ENCODE measurements around the gene COL1A2. TPM values are rescaled to one million over a fixed set of nuclear protein-coding genes. Genes with fewer than 3 reads are reported as not detected.

The COL1A2 gene
- polyA plus RNA-seq, 1 donor from 2014 or later = 2.5 TPM

DNA sequence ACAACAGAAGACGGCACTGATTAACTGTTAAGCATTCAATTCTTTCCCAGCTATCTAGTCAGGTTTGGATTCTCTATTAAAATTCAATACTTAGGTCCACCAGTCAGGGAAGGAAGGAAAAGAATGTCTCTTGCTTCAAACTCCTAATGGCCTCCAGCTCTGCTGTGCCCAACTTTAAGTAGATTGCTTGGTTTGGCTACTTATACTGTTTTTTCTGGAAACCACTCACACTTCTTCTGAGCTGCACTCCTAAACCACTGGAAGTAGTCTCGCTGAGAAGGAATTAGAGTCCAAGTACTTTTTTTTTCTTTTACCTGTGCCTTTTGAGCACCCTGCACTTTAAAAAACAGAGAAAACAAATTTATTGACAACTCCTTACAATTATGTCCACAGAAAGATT is 26.7 kb upstream of the COL1A2 start:
- no peaks in the 10 kb centered on the region for H3K9me3 ChIP-seq (ENCODE audit: low read length)
- H3K4me3 ChIP-seq (ENCODE audit: low read length) = no peak overlapping the region
- no peak overlapping the region for H3K9ac ChIP-seq (ENCODE audit: low read length)
- TF ChIP-seq POLR2AphosphoS5 (IDR thresholded peaks at IDR 0.05) (no peak), RAD21 (conservative IDR thresholded peaks at IDR 0.05) (no peak), EZH2 (IDR thresholded peaks at IDR 0.05; ENCODE audit: borderline replicate concordance, insufficient read depth, low read length, poor library complexity, severe bottlenecking) (no peak), EP300 (conservative IDR thresholded peaks at IDR 0.05; ENCODE audit: poor library complexity, severe bottlenecking) (no peak), TAF1 (IDR thresholded peaks at IDR 0.05; ENCODE audit: low read depth) (no peak), MXI1 (conservative IDR thresholded peaks at IDR 0.05; ENCODE audit: poor library complexity, severe bottlenecking) (no peak), SMC3 (conservative IDR thresholded peaks at IDR 0.05; ENCODE audit: poor library complexity) (no peak)
- TF ChIP-seq, protein P1, sequence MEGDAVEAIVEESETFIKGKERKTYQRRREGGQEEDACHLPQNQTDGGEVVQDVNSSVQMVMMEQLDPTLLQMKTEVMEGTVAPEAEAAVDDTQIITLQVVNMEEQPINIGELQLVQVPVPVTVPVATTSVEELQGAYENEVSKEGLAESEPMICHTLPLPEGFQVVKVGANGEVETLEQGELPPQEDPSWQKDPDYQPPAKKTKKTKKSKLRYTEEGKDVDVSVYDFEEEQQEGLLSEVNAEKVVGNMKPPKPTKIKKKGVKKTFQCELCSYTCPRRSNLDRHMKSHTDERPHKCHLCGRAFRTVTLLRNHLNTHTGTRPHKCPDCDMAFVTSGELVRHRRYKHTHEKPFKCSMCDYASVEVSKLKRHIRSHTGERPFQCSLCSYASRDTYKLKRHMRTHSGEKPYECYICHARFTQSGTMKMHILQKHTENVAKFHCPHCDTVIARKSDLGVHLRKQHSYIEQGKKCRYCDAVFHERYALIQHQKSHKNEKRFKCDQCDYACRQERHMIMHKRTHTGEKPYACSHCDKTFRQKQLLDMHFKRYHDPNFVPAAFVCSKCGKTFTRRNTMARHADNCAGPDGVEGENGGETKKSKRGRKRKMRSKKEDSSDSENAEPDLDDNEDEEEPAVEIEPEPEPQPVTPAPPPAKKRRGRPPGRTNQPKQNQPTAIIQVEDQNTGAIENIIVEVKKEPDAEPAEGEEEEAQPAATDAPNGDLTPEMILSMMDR (IDR thresholded peaks at IDR 0.05; ENCODE audit: poor library complexity, severe bottlenecking) = no peak
- TF ChIP-seq, protein P2, sequence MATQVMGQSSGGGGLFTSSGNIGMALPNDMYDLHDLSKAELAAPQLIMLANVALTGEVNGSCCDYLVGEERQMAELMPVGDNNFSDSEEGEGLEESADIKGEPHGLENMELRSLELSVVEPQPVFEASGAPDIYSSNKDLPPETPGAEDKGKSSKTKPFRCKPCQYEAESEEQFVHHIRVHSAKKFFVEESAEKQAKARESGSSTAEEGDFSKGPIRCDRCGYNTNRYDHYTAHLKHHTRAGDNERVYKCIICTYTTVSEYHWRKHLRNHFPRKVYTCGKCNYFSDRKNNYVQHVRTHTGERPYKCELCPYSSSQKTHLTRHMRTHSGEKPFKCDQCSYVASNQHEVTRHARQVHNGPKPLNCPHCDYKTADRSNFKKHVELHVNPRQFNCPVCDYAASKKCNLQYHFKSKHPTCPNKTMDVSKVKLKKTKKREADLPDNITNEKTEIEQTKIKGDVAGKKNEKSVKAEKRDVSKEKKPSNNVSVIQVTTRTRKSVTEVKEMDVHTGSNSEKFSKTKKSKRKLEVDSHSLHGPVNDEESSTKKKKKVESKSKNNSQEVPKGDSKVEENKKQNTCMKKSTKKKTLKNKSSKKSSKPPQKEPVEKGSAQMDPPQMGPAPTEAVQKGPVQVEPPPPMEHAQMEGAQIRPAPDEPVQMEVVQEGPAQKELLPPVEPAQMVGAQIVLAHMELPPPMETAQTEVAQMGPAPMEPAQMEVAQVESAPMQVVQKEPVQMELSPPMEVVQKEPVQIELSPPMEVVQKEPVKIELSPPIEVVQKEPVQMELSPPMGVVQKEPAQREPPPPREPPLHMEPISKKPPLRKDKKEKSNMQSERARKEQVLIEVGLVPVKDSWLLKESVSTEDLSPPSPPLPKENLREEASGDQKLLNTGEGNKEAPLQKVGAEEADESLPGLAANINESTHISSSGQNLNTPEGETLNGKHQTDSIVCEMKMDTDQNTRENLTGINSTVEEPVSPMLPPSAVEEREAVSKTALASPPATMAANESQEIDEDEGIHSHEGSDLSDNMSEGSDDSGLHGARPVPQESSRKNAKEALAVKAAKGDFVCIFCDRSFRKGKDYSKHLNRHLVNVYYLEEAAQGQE (IDR thresholded peaks at IDR 0.05; ENCODE audit: borderline replicate concordance) = no peak
- H4K20me1 ChIP-seq (ENCODE audit: insufficient read depth) = no peaks in the 10 kb centered on the region
- H3K79me2 ChIP-seq (replicated peaks; ENCODE audit: insufficient read depth, low read length) = no peaks in the 10 kb centered on the region
- no peaks in the 10 kb centered on the region for H3K36me3 ChIP-seq (ENCODE audit: insufficient read depth, low read length)
- H3K27ac ChIP-seq (ENCODE audit: low read length) = no peak overlapping the region
- no peak overlapping the region for H3K4me2 ChIP-seq (ENCODE audit: low read length)
- H3K9me2 ChIP-seq (ENCODE audit: insufficient read depth, low read length) = no peaks in the 10 kb centered on the region
- H2AFZ ChIP-seq (ENCODE audit: low read depth, low read length) = no peak overlapping the region
- no peaks in the 10 kb centered on the region for H3F3A ChIP-seq (ENCODE audit: insufficient read depth, low read length, poor library complexity, severe bottlenecking)
- H3K27me3 ChIP-seq (ENCODE audit: insufficient read depth, low read depth, low read length) = no peaks in the 10 kb centered on the region

DNA sequence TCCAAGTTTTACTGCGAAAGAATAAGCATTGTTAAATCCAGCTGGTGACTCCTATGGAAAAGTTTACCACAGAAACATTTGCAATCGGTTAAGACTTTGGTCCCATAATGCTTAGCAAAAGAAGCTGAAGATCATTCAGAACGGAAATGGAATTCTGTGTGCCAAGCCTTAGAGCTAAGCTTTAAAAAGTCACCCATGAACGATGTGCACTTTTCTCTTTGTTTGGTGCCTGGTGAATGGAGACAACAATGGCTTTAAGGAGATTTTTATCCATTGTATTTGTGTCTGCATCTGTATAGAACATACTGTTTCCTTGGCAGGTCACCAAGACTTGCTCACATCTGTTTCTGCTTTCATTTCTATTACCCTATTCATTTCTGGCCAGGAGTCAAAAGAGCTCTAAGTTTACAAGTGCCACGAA is 26.3 kb upstream of the COL1A2 start:
- no peak overlapping the region for H3K4me2 ChIP-seq (ENCODE audit: low read length)
- H3K36me3 ChIP-seq (ENCODE audit: insufficient read depth, low read length) = no peaks in the 10 kb centered on the region
- no peak overlapping the region for H3K4me3 ChIP-seq (ENCODE audit: low read length)
- H3K9ac ChIP-seq (ENCODE audit: low read length) = no peak overlapping the region
- H3K27ac ChIP-seq (ENCODE audit: low read length) = no peak overlapping the region
- H4K20me1 ChIP-seq (ENCODE audit: insufficient read depth) = no peaks in the 10 kb centered on the region
- no peaks in the 10 kb centered on the region for H3K9me3 ChIP-seq (ENCODE audit: low read length)
- no peaks in the 10 kb centered on the region for H3F3A ChIP-seq (ENCODE audit: insufficient read depth, low read length, poor library complexity, severe bottlenecking)
- H2AFZ ChIP-seq (ENCODE audit: low read depth, low read length) = no peak overlapping the region
- TF ChIP-seq EZH2 (IDR thresholded peaks at IDR 0.05; ENCODE audit: borderline replicate concordance, insufficient read depth, low read length, poor library complexity, severe bottlenecking) (no peak), EP300 (conservative IDR thresholded peaks at IDR 0.05; ENCODE audit: poor library complexity, severe bottlenecking) (no peak)
- no peaks in the 10 kb centered on the region for H3K27me3 ChIP-seq (ENCODE audit: insufficient read depth, low read depth, low read length)
- no peaks in the 10 kb centered on the region for H3K79me2 ChIP-seq (replicated peaks; ENCODE audit: insufficient read depth, low read length)
- H3K9me2 ChIP-seq (ENCODE audit: insufficient read depth, low read length) = no peaks in the 10 kb centered on the region

DNA sequence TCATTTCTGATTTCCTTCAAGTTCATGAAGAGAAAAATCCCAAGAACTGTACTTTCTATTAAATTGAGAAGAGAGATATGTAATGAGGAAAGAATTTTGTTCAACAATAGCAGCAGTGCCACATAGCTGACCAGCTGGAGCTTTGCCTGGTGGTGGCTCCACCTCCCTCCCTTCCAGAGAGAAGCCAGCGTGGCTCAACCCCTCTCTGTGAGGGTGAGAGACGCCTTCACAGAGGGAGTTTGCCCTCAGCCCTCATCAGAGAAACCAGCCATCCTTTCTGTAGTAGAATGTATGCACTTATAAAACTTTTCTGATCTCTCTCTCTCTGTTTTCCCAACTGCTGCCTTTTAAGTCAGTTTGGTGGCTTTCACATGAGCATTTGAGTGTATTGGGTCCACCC is 20.5 kb upstream of the COL1A2 start:
- H3K27me3 ChIP-seq (ENCODE audit: insufficient read depth, low read depth, low read length) = no peaks in the 10 kb centered on the region
- no peak overlapping the region for H3K4me3 ChIP-seq (ENCODE audit: low read length)
- no peak overlapping the region for H3K9ac ChIP-seq (ENCODE audit: low read length)
- no peaks in the 10 kb centered on the region for H4K20me1 ChIP-seq (ENCODE audit: insufficient read depth)
- no peak overlapping the region for H2AFZ ChIP-seq (ENCODE audit: low read depth, low read length)
- TF ChIP-seq, protein P1 (IDR thresholded peaks at IDR 0.05; ENCODE audit: poor library complexity, severe bottlenecking) = no peak
- TF ChIP-seq, protein P2 (IDR thresholded peaks at IDR 0.05; ENCODE audit: borderline replicate concordance) = no peak
- TF ChIP-seq RAD21 (conservative IDR thresholded peaks at IDR 0.05) (no peak), SMC3 (conservative IDR thresholded peaks at IDR 0.05; ENCODE audit: poor library complexity) (no peak), EZH2 (IDR thresholded peaks at IDR 0.05; ENCODE audit: borderline replicate concordance, insufficient read depth, low read length, poor library complexity, severe bottlenecking) (no peak), TAF1 (IDR thresholded peaks at IDR 0.05; ENCODE audit: low read depth) (no peak), MXI1 (conservative IDR thresholded peaks at IDR 0.05; ENCODE audit: poor library complexity, severe bottlenecking) (no peak)
- H3K9me2 ChIP-seq (ENCODE audit: insufficient read depth, low read length) = no peaks in the 10 kb centered on the region
- no peaks in the 10 kb centered on the region for H3K79me2 ChIP-seq (replicated peaks; ENCODE audit: insufficient read depth, low read length)
- H3F3A ChIP-seq (ENCODE audit: insufficient read depth, low read length, poor library complexity, severe bottlenecking) = no peaks in the 10 kb centered on the region
- H3K36me3 ChIP-seq (ENCODE audit: insufficient read depth, low read length) = no peaks in the 10 kb centered on the region
- H3K4me2 ChIP-seq (ENCODE audit: low read length) = no peak overlapping the region
- H3K9me3 ChIP-seq (ENCODE audit: low read length) = no peaks in the 10 kb centered on the region
- H3K27ac ChIP-seq (ENCODE audit: low read length) = no peak overlapping the region
